GM18861 (cell line): Measurements from ENCODE around the gene CABS1.

Experiments used
- ATAC-seq: cut with Tn5 transposase; IDR thresholded peaks from one replicate; pipeline ENCODE4 v1.9.1; 2021; ENCODE audit not compliant: unreplicated experiment

The CABS1 gene

DNA sequence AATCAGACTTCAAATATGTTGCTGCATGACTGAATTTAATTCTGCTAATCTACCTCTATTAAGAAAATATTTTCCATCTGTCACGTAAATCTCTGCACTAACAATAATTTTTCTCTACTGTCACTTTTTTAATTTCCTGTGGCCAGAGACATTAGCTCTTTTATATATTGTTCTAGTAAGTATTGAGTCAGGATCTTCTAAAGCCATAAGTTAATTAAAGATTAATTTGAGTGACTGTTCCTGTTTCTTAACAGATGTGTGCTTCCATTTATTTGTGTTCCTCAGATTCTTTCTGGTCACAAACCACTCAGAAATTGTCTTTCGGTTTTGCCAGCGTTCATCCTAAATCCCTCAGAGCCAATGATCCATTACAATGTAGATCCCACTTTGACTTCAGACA lies 45.8 kb downstream of the CABS1 start:
- ATAC-seq: no peak

DNA sequence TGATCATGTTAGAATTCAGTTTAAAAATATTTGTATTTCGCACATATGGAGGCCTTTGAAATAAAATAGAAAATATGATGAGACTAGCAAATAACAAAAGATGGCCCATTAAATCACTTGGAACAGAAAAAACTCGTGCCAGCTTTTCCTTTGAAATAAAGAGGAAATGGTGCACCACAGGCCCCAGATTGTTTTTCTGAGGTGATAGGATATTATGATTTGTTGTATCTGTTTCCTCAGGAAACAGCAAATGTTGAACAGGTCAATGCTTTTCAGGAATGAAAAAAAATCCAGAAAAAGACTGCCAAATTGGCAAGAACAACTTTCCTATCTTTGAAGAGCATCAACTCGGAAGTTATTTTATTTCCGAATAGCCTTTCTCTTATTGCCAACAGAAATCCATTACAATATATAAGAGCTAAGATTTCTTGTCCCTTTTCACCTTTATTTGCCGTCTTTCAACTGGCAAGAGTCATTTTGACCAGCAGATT lies 48.0 kb downstream of the CABS1 start, which contains the start of gene SMR3B:
TSS of gene SMR3B (plus strand) at position 441 of the 491 bp plus-strand sequence. CDS start 1,380 bp downstream, outside the sequence.
- no peak for ATAC-seq
